ENCODE results near the gene TOR1AIP2.

Gene TOR1AIP2

GRCh38 chr1:179877586-179878265 is at the start of gene TOR1AIP2:
Gene TOR1AIP2, minus strand, starts transcription at chr1:179877803. Its CDS starts 25,138 bp downstream, at chr1:179852665.
- peak; percentile 59 for DNase-seq

GRCh38 chr1:179926850-179927205 is 49.2 kb upstream of the TOR1AIP2 start:
- no peak for DNase-seq

- DNase-seq, result no peak
Observed at GRCh38 chr1:179925922-179926849, 48.6 kb upstream of the TOR1AIP2 start.

GRCh38 chr1:179925302-179925701 is 47.7 kb upstream of the TOR1AIP2 start:
- DNase-seq, result no peak

- DNase-seq, result no peak
Observed at GRCh38 chr1:179924268-179924667, 46.7 kb upstream of the TOR1AIP2 start.

- DNase-seq, result no peak
Observed at GRCh38 chr1:179923029-179923428, 45.4 kb upstream of the TOR1AIP2 start.

- no peak for DNase-seq
Observed at GRCh38 chr1:179921981-179922872, 44.6 kb upstream of the TOR1AIP2 start.

- no peak for DNase-seq
Observed at GRCh38 chr1:179921472-179921871, 43.9 kb upstream of the TOR1AIP2 start.

GRCh38 chr1:179917601-179918429 is 40.2 kb upstream of the TOR1AIP2 start:
- DNase-seq, result no peak

GRCh38 chr1:179911812-179912211 is 34.2 kb upstream of the TOR1AIP2 start:
- DNase-seq, result no peak

- no peak for DNase-seq
Observed at GRCh38 chr1:179910934-179911333, 33.3 kb upstream of the TOR1AIP2 start.

GRCh38 chr1:179889589-179889988 is 12.0 kb upstream of the TOR1AIP2 start:
- no peak for DNase-seq

- no peak for DNase-seq
Observed at GRCh38 chr1:179888071-179888470, 10.5 kb upstream of the TOR1AIP2 start.

- no peak for DNase-seq
Observed at GRCh38 chr1:179883745-179884138, 6.1 kb upstream of the TOR1AIP2 start.

GRCh38 chr1:179883040-179883744 is 5.6 kb upstream of the TOR1AIP2 start:
- DNase-seq, result peak; percentile 4

- peak; percentile 92 for DNase-seq
Observed at GRCh38 chr1:179882253-179883039, 4.8 kb upstream of the TOR1AIP2 start, which contains the start of gene TOR1AIP1. Gene TOR1AIP1, plus strand, starts transcription at chr1:179882285. Its CDS starts 218 bp downstream, at chr1:179882503.

GRCh38 chr1:179881642-179882252 is 4.1 kb upstream of the TOR1AIP2 start:
- peak; percentile 67 for DNase-seq

GRCh38 chr1:179879797-179880196 is 2.2 kb upstream of the TOR1AIP2 start:
- DNase-seq, result no peak

- no peak for DNase-seq
Observed at GRCh38 chr1:179876300-179876715, 1.3 kb downstream of the TOR1AIP2 start.
